ENCODE results near the gene LY9.
"Not testable (repeated sequence)": the region's sequence is repeated elsewhere in the genome, so short reads cannot be mapped to it uniquely, and the experiment has no call there.

The LY9 gene

GRCh38 chr1:160774886-160775719 is 20.9 kb upstream of the LY9 start:
- DNase-seq: no peak

- no peak for DNase-seq
These were observed 19.8 kb upstream of the LY9 start for GRCh38 chr1:160776178-160776577.

GRCh38 chr1:160777486-160778089 is 18.4 kb upstream of the LY9 start:
- no peak for DNase-seq

- no peak for DNase-seq
These were observed 17.0 kb upstream of the LY9 start for GRCh38 chr1:160778976-160779375.

- DNase-seq: no peak
These were observed 16.2 kb upstream of the LY9 start for GRCh38 chr1:160779626-160780397.

- DNase-seq: no peak
These were observed 15.6 kb upstream of the LY9 start for GRCh38 chr1:160780398-160780755.

GRCh38 chr1:160781186-160781766 is 14.7 kb upstream of the LY9 start:
- DNase-seq: no peak

GRCh38 chr1:160781914-160782689 is 13.9 kb upstream of the LY9 start:
- DNase-seq: no peak

GRCh38 chr1:160782988-160783765 is 12.8 kb upstream of the LY9 start:
- DNase-seq: not testable (repeated sequence)

GRCh38 chr1:160789051-160789701 is 6.8 kb upstream of the LY9 start:
- no peak for DNase-seq

- DNase-seq: no peak
These were observed 6.0 kb upstream of the LY9 start for GRCh38 chr1:160789702-160790611.

- no peak for DNase-seq
These were observed 1.6 kb upstream of the LY9 start for GRCh38 chr1:160794376-160794775.

- no peak for DNase-seq
These were observed 1.3 kb downstream of the LY9 start for GRCh38 chr1:160797271-160797709.

- DNase-seq: no peak
These were observed 1.9 kb downstream of the LY9 start for GRCh38 chr1:160797861-160798273.

GRCh38 chr1:160798439-160798838 is 2.5 kb downstream of the LY9 start:
- DNase-seq: no peak

GRCh38 chr1:160799641-160800040 is 3.7 kb downstream of the LY9 start:
- DNase-seq: no peak

GRCh38 chr1:160800142-160800541 is 4.2 kb downstream of the LY9 start:
- DNase-seq: no peak

GRCh38 chr1:160800645-160801408 is 4.9 kb downstream of the LY9 start:
- DNase-seq: no peak
